ENCODE results near the gene PTPRG. TPM values are rescaled to one million over a fixed set of nuclear protein-coding genes. Genes with fewer than 3 reads are reported as not detected.

PTPRG gene
- polyA plus RNA-seq, 1 donor (not counting 4 experiments of a cell fraction or from before 2014, with no cell fraction given), result 12.1 TPM

- H3K27ac ChIP-seq (ENCODE audit: control insufficient read depth, insufficient read depth, low read length), result no peak overlapping the region
- no peak overlapping the region for H2AFZ ChIP-seq (ENCODE audit: control insufficient read depth, low read length)
- no peaks in the 10 kb centered on the region for H3K9me1 ChIP-seq (ENCODE audit: control insufficient read depth, extremely low read depth, insufficient read depth, low read length)
- no peaks in the 10 kb centered on the region for H3K9me3 ChIP-seq (ENCODE audit: control insufficient read depth, low read depth, low read length)
- DNase-seq (ENCODE audit: low read depth, low spot score) (no peak), FAIRE-seq (no peak)
- no peak for TF ChIP-seq EZH2 (IDR thresholded peaks at IDR 0.05; ENCODE audit: low read length)
- no peak for TF ChIP-seq CTCF (optimal IDR thresholded peaks at IDR 0.05 in 1 of 3, IDR thresholded peaks at IDR 0.05 in 1 of 3, conservative IDR thresholded peaks at IDR 0.05 in 1 of 3; ENCODE audit: extremely low read depth in 1 of 3, insufficient read depth in 2 of 3, low read length in 3 of 3)
- H3K4me3 ChIP-seq (ENCODE audit: control insufficient read depth in 2 of 3, extremely low read depth in 1 of 3, insufficient read depth in 2 of 3, low read depth in 1 of 3, low read length in 3 of 3), result no peak overlapping the region
- H4K20me1 ChIP-seq (ENCODE audit: control insufficient read depth, extremely low read depth, insufficient read depth, low read length), result no peaks in the 10 kb centered on the region
- H3K4me2 ChIP-seq (ENCODE audit: control insufficient read depth, extremely low read depth, insufficient read depth, low read depth, low read length), result no peak overlapping the region
- no peaks in the 10 kb centered on the region for H3K79me2 ChIP-seq (ENCODE audit: control insufficient read depth, insufficient read depth, low read length)
- H3K4me1 ChIP-seq (ENCODE audit: control insufficient read depth, extremely low read depth, insufficient read depth, low read length), result no peaks in the 10 kb centered on the region
- no peak overlapping the region for H3K9ac ChIP-seq (ENCODE audit: control insufficient read depth, extremely low read depth, insufficient read depth, low read length)
- H3K36me3 ChIP-seq (ENCODE audit: control insufficient read depth in 2 of 2, extremely low read depth in 1 of 2, insufficient read depth in 2 of 2, low read length in 2 of 2), result no peaks in the 10 kb centered on the region
- peaks cover 5% of the 10 kb centered on the region for H3K27me3 ChIP-seq (ENCODE audit: control insufficient read depth, extremely low read depth, insufficient read depth, low read length)
- dilution Hi-C loops (cut with MboI; ENCODE audit: extremely low pct_ligation_motif_present, low sequenced_read_pairs), result no loop called here
Measured at GRCh38 chr3:61526308-61526707, 35.1 kb upstream of the PTPRG start.

- dilution Hi-C loops (cut with MboI; ENCODE audit: extremely low pct_ligation_motif_present, low sequenced_read_pairs), result no loop called here
- FAIRE-seq (no peak), DNase-seq (ENCODE audit: low read depth, low spot score) (no peak)
Measured at GRCh38 chr3:61527011-61527410, 34.4 kb upstream of the PTPRG start.

More at GRCh38 chr3:61527011-61527410, 34.4 kb upstream of the PTPRG start:
- H3K36me3 ChIP-seq (ENCODE audit: control insufficient read depth in 2 of 2, extremely low read depth in 1 of 2, insufficient read depth in 2 of 2, low read length in 2 of 2), result no peaks in the 10 kb centered on the region
- H3K4me2 ChIP-seq (ENCODE audit: control insufficient read depth, extremely low read depth, insufficient read depth, low read depth, low read length), result no peak overlapping the region
- H3K9me1 ChIP-seq (ENCODE audit: control insufficient read depth, extremely low read depth, insufficient read depth, low read length), result no peaks in the 10 kb centered on the region
- H3K9ac ChIP-seq (ENCODE audit: control insufficient read depth, extremely low read depth, insufficient read depth, low read length), result no peak overlapping the region
- H2AFZ ChIP-seq (ENCODE audit: control insufficient read depth, low read length), result no peak overlapping the region
- no peaks in the 10 kb centered on the region for H3K9me3 ChIP-seq (ENCODE audit: control insufficient read depth, low read depth, low read length)
- no peak overlapping the region for H3K27ac ChIP-seq (ENCODE audit: control insufficient read depth, insufficient read depth, low read length)
- H3K27me3 ChIP-seq (ENCODE audit: control insufficient read depth, extremely low read depth, insufficient read depth, low read length), result peaks cover 7% of the 10 kb centered on the region
- no peak overlapping the region for H3K4me3 ChIP-seq (ENCODE audit: control insufficient read depth in 2 of 3, extremely low read depth in 1 of 3, insufficient read depth in 2 of 3, low read depth in 1 of 3, low read length in 3 of 3)
- no peaks in the 10 kb centered on the region for H4K20me1 ChIP-seq (ENCODE audit: control insufficient read depth, extremely low read depth, insufficient read depth, low read length)
- H3K79me2 ChIP-seq (ENCODE audit: control insufficient read depth, insufficient read depth, low read length), result no peaks in the 10 kb centered on the region
- no peaks in the 10 kb centered on the region for H3K4me1 ChIP-seq (ENCODE audit: control insufficient read depth, extremely low read depth, insufficient read depth, low read length)
- TF ChIP-seq EZH2 (IDR thresholded peaks at IDR 0.05; ENCODE audit: low read length), result no peak
- no peak for TF ChIP-seq CTCF (optimal IDR thresholded peaks at IDR 0.05 in 1 of 3, IDR thresholded peaks at IDR 0.05 in 1 of 3, conservative IDR thresholded peaks at IDR 0.05 in 1 of 3; ENCODE audit: extremely low read depth in 1 of 3, insufficient read depth in 2 of 3, low read length in 3 of 3)

Data from keratinocyte (primary cell).